ENCODE results near the gene TMEM138. TPM values are rescaled to one million over a fixed set of nuclear protein-coding genes. Genes with fewer than 3 reads are reported as not detected.

Gene TMEM138
- total and polyA plus RNA-seq, 2 of the 4 experiments (the other 2 are of a cell fraction), result 16.8 to 53.2 TPM

- Histone ChIP-seq H4K8ac (ENCODE audit: low read depth in 2 of 2, low read length in 2 of 2) (no peak overlapping the region), H4K5ac (ENCODE audit: low read depth, low read length) (no peak overlapping the region), H3K23ac (ENCODE audit: low read depth, low read length) (no peak overlapping the region), H2AFZ (replicated peaks; ENCODE audit: low read length, poor library complexity) (no peak overlapping the region), H2BK120ac (ENCODE audit: low read depth, low read length) (no peak overlapping the region), H3K79me1 (ENCODE audit: low read depth in 1 of 2, low read length in 2 of 2) (peaks cover 27 to 68% of the 10 kb centered on the region in 2 experiments), H3K4me1 (ENCODE audit: control insufficient read depth, insufficient read depth, low read length) (peaks cover 18% of the 10 kb centered on the region), H3K9me3 (ENCODE audit: control insufficient read depth, insufficient read depth, low read length) (no peaks in the 10 kb centered on the region), H2BK5ac (ENCODE audit: low read depth, low read length, poor library complexity, severe bottlenecking) (no peak overlapping the region), H2AK9ac (replicated peaks; ENCODE audit: low read depth, low read length, poor library complexity) (no peak overlapping the region), H3K56ac (ENCODE audit: extremely low read depth, insufficient read depth, low read length) (no peak overlapping the region), H4K91ac (ENCODE audit: insufficient read depth, low read depth, low read length) (no peak overlapping the region), H3K4ac (ENCODE audit: low read depth, low read length) (no peak overlapping the region), H2BK20ac (ENCODE audit: low read depth, low read length) (no peak overlapping the region), H3K18ac (ENCODE audit: low read depth, low read length) (no peak overlapping the region), H3K27me3 (ENCODE audit: control insufficient read depth, insufficient read depth, low read length) (no peaks in the 10 kb centered on the region), H3K14ac (replicated peaks; ENCODE audit: low read depth, low read length) (no peak overlapping the region), H3K36me3 (ENCODE audit: control insufficient read depth, insufficient read depth, low read length) (peaks cover 36% of the 10 kb centered on the region), H4K20me1 (ENCODE audit: insufficient read depth, low read length) (peaks cover 50% of the 10 kb centered on the region), H3K27ac (ENCODE audit: insufficient read depth, low read length) (no peak overlapping the region), H3K4me3 (ENCODE audit: insufficient read depth, low read depth, low read length) (no peak overlapping the region), H2AK5ac (ENCODE audit: low read depth, low read length) (no peak overlapping the region), H3K9me1 (ENCODE audit: insufficient read depth, low read length) (peaks cover 6% of the 10 kb centered on the region), H3K4me2 (ENCODE audit: low read depth, low read length) (no peak overlapping the region), H2BK15ac (ENCODE audit: low read depth, low read length) (no peak overlapping the region), H3K9ac (ENCODE audit: low read depth, low read length) (no peak overlapping the region)
- TF ChIP-seq MAFK (IDR thresholded peaks at IDR 0.05; ENCODE audit: low read depth, low read length) (no peak), MAZ (IDR thresholded peaks at IDR 0.05; ENCODE audit: borderline replicate concordance, low read depth, low read length) (no peak), RAD21 (IDR thresholded peaks at IDR 0.05; ENCODE audit: low read length) (no peak), RCOR1 (IDR thresholded peaks at IDR 0.05; ENCODE audit: insufficient replicate concordance, low read length) (no peak), CHD1 (IDR thresholded peaks at IDR 0.05; ENCODE audit: low read depth, low read length) (no peak), SMC3 (IDR thresholded peaks at IDR 0.05; ENCODE audit: low read depth, low read length) (no peak), BHLHE40 (IDR thresholded peaks at IDR 0.05; ENCODE audit: low read depth, low read length) (no peak), FOS (IDR thresholded peaks at IDR 0.05; ENCODE audit: low read depth, low read length) (no peak), RFX5 (IDR thresholded peaks at IDR 0.05; ENCODE audit: low read depth, low read length) (no peak), CTCF (conservative IDR thresholded peaks at IDR 0.05; ENCODE audit: low read depth, low read length) (no peak), NFE2L2 (IDR thresholded peaks at IDR 0.05; ENCODE audit: low read depth, low read length) (no peak), MXI1 (IDR thresholded peaks at IDR 0.05; ENCODE audit: borderline replicate concordance, low read depth, low read length) (no peak)
- intact Hi-C loops (cut with micrococcal nuclease) (loop anchor here (5.0 to 10.0 kb wide), 2 partner anchors 97 to 305 kb away; partner anchors contain the start of gene CPSF7), in situ Hi-C loops (cut with MboI; ENCODE audit: low sequenced_read_pairs) (no loop called here), dilution Hi-C loops (cut with HindIII; ENCODE audit: low sequenced_read_pairs, unreplicated experiment) (no loop called here)
- ChIA-PET CTCF (interaction anchor here (0.6 to 1.1 kb wide), 2 partner anchors 35 to 56 kb away, joined by 3 read pairs; partner anchors contain the start of gene VWCE), POLR2A (ENCODE audit: unreplicated experiment) (no interaction called here)
- WGBS, 2 experiments (ENCODE audit: extremely low coverage in 2 of 2, insufficient read length in 1 of 2), result 63% methylated on average over 2 of the region's 4 CpGs; no CpG with 5 or more reads in 1 of the 2 experiments
- ATAC-seq (ENCODE audit: low read depth) (no peak), DNase-seq (no peak)
- BruUV-seq (replicated peaks), result no TSS peak
These were observed 32.3 kb upstream of the TMEM138 start for GRCh38 chr11:61329871-61330270.

Measured in IMR-90 (cell line).